ENCODE data around the gene KIAA1217.

- no peak for TF ChIP-seq EZH2 (IDR thresholded peaks at IDR 0.05; ENCODE audit: insufficient read depth, poor library complexity, severe bottlenecking)
- no peak for TF ChIP-seq EZH2phosphoT487 (IDR thresholded peaks at IDR 0.05; ENCODE audit: insufficient read depth, low read depth)
These were observed 46.5 kb upstream of the KIAA1217 start for GRCh38 chr10:24162206-24162985.

Measured in GM23248 (cell line).